GM12891 (cell line): ENCODE data around the gene COL4A1.

Source experiments
- PAX5 ChIP-seq: IDR thresholded peaks from 2 replicates; pipeline ENCODE4 v1.6.1; 2011; ENCODE audit warnings: low read length, moderate library complexity, mild to moderate bottlenecking; ENCODE audit not compliant: insufficient read depth, severe bottlenecking
- POLR2A ChIP-seq: IDR thresholded peaks from 2 replicates; pipeline ENCODE4 v1.6.1; 2011; ENCODE audit warnings: low read depth, low read length, control low read depth
- POLR2AphosphoS5 ChIP-seq: IDR thresholded peaks from 2 replicates; pipeline ENCODE4 v1.6.1; 2011; ENCODE audit warnings: low read depth, low read length, control low read depth
- SPI1 ChIP-seq: IDR thresholded peaks from 2 replicates; pipeline ENCODE4 v1.6.1; 2011; ENCODE audit warnings: low read depth, low read length, control low read depth

GRCh38 chr13:110156301-110157049 lies 150.5 kb downstream of the COL4A1 start:
- TF ChIP-seq POLR2A = no peak
- no peak for TF ChIP-seq POLR2AphosphoS5
- no peak for TF ChIP-seq SPI1
- TF ChIP-seq PAX5 = no peak
